Uterus (tissue), 4 donors: ENCODE measurements around the gene LPO. TPM values are rescaled to one million over a fixed set of nuclear protein-coding genes. Genes with fewer than 3 reads are reported as not detected.

Experiments used
- DNase-seq, 2 donors: peaks; one replicate each; pipeline ENCODE4 v3.0.0-alpha.2; 2019 to 2020
- H3K27ac ChIP-seq, 2 donors: fragments of 200-600 bp; sonication (generic); 1 replicate in 1 of 2; 2 replicates in 1 of 2; pipeline ENCODE4 v1.5.1; 2016 to 2018
- H3K27me3 ChIP-seq, 2 donors: fragments of 200-600 bp; sonication (generic); one replicate each; pipeline ENCODE4 v1.5.1; 2018 to 2019; ENCODE audit warnings: control low read depth in 1 of 2
- H3K36me3 ChIP-seq, 2 donors: fragments of 200-600 bp; sonication (generic); one replicate each; pipeline ENCODE4 v1.5.1; 2019; ENCODE audit warnings: control low read depth in 1 of 2
- H3K4me1 ChIP-seq, 2 donors: fragments of 200-600 bp; sonication (generic); one replicate each; pipeline ENCODE4 v1.5.1; 2018 to 2019; ENCODE audit warnings: control low read depth in 1 of 2
- H3K4me3 ChIP-seq, 2 donors: fragments of 200-600 bp; sonication (generic); 1 replicate in 1 of 2; 2 replicates in 1 of 2; pipeline ENCODE4 v1.5.1; 2018 to 2019; ENCODE audit warnings: mild to moderate bottlenecking in 1 of 2
- H3K9me3 ChIP-seq, 2 donors: fragments of 200-600 bp; sonication (generic); one replicate each; pipeline ENCODE4 v1.5.1; 2019; ENCODE audit warnings: control low read depth in 1 of 2
- POLR2A ChIP-seq, 2 donors: fragments of 450-650 bp; IDR thresholded peaks; one replicate each; pipeline ENCODE4 v1.6.1; 2016; ENCODE audit warnings: antibody characterized with exemption in 2 of 2, mild to moderate bottlenecking in 1 of 2, moderate library complexity in 1 of 2
- intact Hi-C: fragments of 100-400 bp; cut with DNase I; formaldehyde crosslinking; loops from one replicate; pipeline ENCODE4 v1.15.1; 2023; ENCODE audit warnings: low total_unique reads
- total RNA-seq, 4 donors: library from RNA; depleted of rRNA in 3 of 4; stranded (reverse); fragments of >200 nt in 3 of 4; gene quantifications; one replicate each; pipeline versions ENCODE4 v1.1.0 to v1.2.4, GENCODE V29; 2014 to 2023
- TF ChIP-seq, protein P1 (sequence below), 4 experiments: fragments of 200-600 bp in 2 of 4; fragments of 450-650 bp in 2 of 4; sonication (generic) in 2 of 4; IDR thresholded peaks; one replicate each; pipeline ENCODE4 v1.5.1; 2016 to 2019; ENCODE audit warnings: antibody characterized with exemption in 4 of 4, mild to moderate bottlenecking in 2 of 4, moderate library complexity in 1 of 4
- donor health status: DM: yes; HTN: yes; CAD: no.

Gene LPO
- total RNA-seq, 4 donors from 2014 or later, result not detected

DNA sequence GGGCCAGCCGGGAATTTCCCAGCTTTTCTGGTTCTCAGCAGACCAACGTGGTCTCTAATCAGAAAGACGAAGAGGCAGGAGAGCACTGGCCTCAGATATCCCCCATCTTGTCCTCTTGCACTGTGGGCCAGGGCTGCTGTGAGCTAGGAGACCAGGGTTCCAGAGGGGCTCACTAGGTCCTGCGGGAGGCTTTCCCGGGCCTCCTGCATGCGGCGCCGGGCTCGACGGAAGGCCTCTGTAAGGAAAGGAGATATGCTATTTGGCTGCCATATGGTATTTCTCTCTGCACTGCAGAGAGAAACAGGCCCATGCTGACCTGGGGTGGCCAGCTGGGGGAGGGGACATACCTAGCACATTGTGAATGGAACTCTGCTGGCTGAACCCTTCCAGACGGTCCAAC lies 32.4 kb upstream of the LPO start:
- intact Hi-C loops, result no loop called here
- TF ChIP-seq POLR2A (IDR thresholded peaks at IDR 0.05), result no peak
- TF ChIP-seq, protein P1, sequence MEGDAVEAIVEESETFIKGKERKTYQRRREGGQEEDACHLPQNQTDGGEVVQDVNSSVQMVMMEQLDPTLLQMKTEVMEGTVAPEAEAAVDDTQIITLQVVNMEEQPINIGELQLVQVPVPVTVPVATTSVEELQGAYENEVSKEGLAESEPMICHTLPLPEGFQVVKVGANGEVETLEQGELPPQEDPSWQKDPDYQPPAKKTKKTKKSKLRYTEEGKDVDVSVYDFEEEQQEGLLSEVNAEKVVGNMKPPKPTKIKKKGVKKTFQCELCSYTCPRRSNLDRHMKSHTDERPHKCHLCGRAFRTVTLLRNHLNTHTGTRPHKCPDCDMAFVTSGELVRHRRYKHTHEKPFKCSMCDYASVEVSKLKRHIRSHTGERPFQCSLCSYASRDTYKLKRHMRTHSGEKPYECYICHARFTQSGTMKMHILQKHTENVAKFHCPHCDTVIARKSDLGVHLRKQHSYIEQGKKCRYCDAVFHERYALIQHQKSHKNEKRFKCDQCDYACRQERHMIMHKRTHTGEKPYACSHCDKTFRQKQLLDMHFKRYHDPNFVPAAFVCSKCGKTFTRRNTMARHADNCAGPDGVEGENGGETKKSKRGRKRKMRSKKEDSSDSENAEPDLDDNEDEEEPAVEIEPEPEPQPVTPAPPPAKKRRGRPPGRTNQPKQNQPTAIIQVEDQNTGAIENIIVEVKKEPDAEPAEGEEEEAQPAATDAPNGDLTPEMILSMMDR (IDR thresholded peaks at IDR 0.05), result no peak
- no peaks in the 10 kb centered on the region for H3K9me3 ChIP-seq
- DNase-seq, result no peak
- no peaks in the 10 kb centered on the region for H3K36me3 ChIP-seq
- no peaks in the 10 kb centered on the region for H3K4me1 ChIP-seq
- no peak overlapping the region for H3K27ac ChIP-seq
- H3K27me3 ChIP-seq, result no peaks in the 10 kb centered on the region
- H3K4me3 ChIP-seq, result no peak overlapping the region

DNA sequence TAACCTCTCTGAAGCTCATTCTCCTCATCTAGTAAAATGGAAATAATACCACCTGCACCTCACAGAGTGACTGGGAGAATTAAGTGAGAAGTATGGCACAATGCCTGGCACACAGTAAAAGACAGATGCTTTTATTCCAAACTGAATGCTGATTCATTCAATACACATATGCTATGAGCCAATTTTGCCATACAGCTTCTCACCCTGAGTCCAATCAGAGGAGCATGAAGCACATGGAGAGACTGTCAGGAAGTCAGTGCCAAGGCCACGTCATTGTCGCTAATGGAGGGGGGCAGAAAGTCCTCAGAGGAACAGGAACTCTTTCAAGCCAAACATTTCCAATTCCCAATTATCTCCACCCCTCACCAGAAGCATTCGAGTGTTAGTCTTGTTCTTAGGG lies 30.9 kb upstream of the LPO start:
- TF ChIP-seq, protein P1 (IDR thresholded peaks at IDR 0.05), result no peak
- TF ChIP-seq POLR2A (IDR thresholded peaks at IDR 0.05), result no peak
- Histone ChIP-seq H3K4me3 (no peak overlapping the region), H3K4me1 (no peaks in the 10 kb centered on the region), H3K27ac (no peak overlapping the region), H3K9me3 (no peaks in the 10 kb centered on the region), H3K36me3 (no peaks in the 10 kb centered on the region), H3K27me3 (no peaks in the 10 kb centered on the region)
- DNase-seq, result no peak
- intact Hi-C loops, result no loop called here

DNA sequence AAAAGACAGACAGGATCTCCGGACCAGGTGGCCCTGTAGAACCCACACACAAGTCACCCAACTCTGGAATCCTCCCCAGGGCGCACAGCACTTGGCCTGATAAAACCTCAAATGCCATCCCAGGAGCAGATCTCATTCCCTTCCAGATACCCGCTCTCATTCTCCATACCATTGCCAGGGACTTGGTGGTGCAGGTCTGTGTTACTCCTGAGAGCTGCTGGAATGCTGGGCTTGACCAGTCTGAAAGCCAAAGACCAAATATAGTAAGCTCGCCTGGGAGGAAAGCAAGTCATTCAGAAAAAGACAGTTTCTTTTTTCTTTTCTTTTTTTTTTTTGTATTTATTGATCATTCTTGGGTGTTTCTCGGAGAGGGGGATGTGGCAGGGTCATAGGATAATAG lies 30.0 kb upstream of the LPO start:
- H3K4me1 ChIP-seq, result no peaks in the 10 kb centered on the region
- H3K27ac ChIP-seq, result no peak overlapping the region
- H3K4me3 ChIP-seq, result no peak overlapping the region
- no peaks in the 10 kb centered on the region for H3K27me3 ChIP-seq
- TF ChIP-seq, protein P1 (IDR thresholded peaks at IDR 0.05), result no peak
- no peak for TF ChIP-seq POLR2A (IDR thresholded peaks at IDR 0.05)
- intact Hi-C loops, result no loop called here
- DNase-seq, result no peak
- H3K36me3 ChIP-seq, result no peaks in the 10 kb centered on the region
- H3K9me3 ChIP-seq, result no peaks in the 10 kb centered on the region

DNA sequence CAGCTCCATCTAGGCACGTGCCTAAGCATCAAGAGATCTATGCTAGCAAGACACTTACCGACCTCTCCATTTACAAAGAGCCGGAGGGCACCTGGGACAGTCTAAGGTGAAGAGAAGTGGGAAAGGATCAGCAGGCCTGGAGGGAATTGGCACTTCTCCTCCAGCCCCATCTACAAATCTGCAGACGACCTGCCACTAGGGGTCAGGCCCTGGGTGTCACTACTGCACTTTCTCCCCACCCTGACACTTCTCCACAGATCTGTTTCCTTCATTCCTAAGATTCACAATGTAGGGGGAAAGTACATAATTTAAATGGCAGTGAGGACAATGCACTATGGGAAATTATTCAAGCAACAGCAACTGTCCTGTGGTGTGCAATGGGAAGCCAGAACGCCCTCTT lies 27.5 kb upstream of the LPO start:
- H3K36me3 ChIP-seq, result no peaks in the 10 kb centered on the region

DNA sequence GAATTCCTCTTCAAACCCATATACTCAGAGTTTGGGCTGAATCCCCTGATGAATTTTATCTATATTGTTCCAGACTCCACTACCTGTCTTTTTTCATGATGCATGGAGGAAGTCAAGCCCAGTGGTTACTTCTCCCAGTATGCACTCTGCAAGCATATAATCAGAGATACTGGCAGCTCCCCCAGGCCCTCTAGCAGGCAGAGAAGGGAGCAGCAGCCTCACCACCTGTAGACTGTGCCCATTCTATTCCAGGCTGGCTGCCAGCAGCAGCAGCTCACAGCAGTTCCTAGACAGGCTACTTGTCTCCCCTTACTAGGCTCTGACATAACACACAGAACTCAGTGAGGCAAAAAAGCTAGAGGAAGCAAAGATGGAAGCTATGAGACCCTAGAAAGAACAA lies 22.7 kb upstream of the LPO start:
- no peaks in the 10 kb centered on the region for H3K27me3 ChIP-seq
- intact Hi-C loops, result no loop called here
- no peaks in the 10 kb centered on the region for H3K9me3 ChIP-seq
- H3K4me3 ChIP-seq, result no peak overlapping the region
- H3K27ac ChIP-seq, result no peak overlapping the region
- no peaks in the 10 kb centered on the region for H3K4me1 ChIP-seq
- no peaks in the 10 kb centered on the region for H3K36me3 ChIP-seq
- TF ChIP-seq, protein P1 (IDR thresholded peaks at IDR 0.05), result no peak
- no peak for TF ChIP-seq POLR2A (IDR thresholded peaks at IDR 0.05)
- no peak for DNase-seq

More for the DNA sequence above, 27.5 kb upstream of the LPO start:
- Histone ChIP-seq H3K4me3 (no peak overlapping the region), H3K27ac (no peak overlapping the region), H3K4me1 (no peaks in the 10 kb centered on the region), H3K9me3 (no peaks in the 10 kb centered on the region), H3K27me3 (no peaks in the 10 kb centered on the region)
- intact Hi-C loops, result no loop called here
- no peak for TF ChIP-seq POLR2A (IDR thresholded peaks at IDR 0.05)
- TF ChIP-seq, protein P1 (IDR thresholded peaks at IDR 0.05), result no peak
- no peak for DNase-seq
